PFSK-1 (cell line): ENCODE data around the gene SLC7A7.

Source experiments
- FOXP2 ChIP-seq: optimal IDR thresholded peaks from 2 replicates; pipeline ENCODE3; 2011; ENCODE audit warnings: borderline replicate concordance, control low read depth, inconsistent platforms; ENCODE audit not compliant: insufficient read depth; ENCODE audit errors: extremely low read length, extremely low read depth
- POLR2AphosphoS5 ChIP-seq: IDR thresholded peaks from 2 replicates; pipeline ENCODE4 v1.6.1; 2012; ENCODE audit warnings: low read depth, mild to moderate bottlenecking, control low read depth, low read length, moderate library complexity
- SIN3A ChIP-seq: IDR thresholded peaks from 2 replicates; pipeline ENCODE4 v1.6.1; 2012; ENCODE audit warnings: mild to moderate bottlenecking, low read length, moderate library complexity, borderline replicate concordance; ENCODE audit not compliant: insufficient read depth
- TAF1 ChIP-seq: IDR thresholded peaks from 2 replicates; pipeline ENCODE4 v1.6.1; 2012; ENCODE audit warnings: low read length, control low read depth, borderline replicate concordance; ENCODE audit not compliant: insufficient read depth
- TF ChIP-seq, protein P1 (sequence below), 2 experiments: IDR thresholded peaks; 2 replicates each; pipeline versions ENCODE4 v1.6.1 to v1.8.0; 2011 to 2012; ENCODE audit warnings: low read depth in 2 of 2, low read length in 2 of 2, control low read depth in 1 of 2, inconsistent platforms in 1 of 2, mild to moderate bottlenecking in 1 of 2, moderate library complexity in 1 of 2; ENCODE audit not compliant: insufficient read depth in 1 of 2

Gene SLC7A7

GRCh38 chr14:22807432-22808087 lies 7.7 kb downstream of the SLC7A7 start:
- TF ChIP-seq FOXP2 (no peak), TAF1 (no peak), POLR2AphosphoS5 (no peak), SIN3A (no peak)
- TF ChIP-seq, protein P1, sequence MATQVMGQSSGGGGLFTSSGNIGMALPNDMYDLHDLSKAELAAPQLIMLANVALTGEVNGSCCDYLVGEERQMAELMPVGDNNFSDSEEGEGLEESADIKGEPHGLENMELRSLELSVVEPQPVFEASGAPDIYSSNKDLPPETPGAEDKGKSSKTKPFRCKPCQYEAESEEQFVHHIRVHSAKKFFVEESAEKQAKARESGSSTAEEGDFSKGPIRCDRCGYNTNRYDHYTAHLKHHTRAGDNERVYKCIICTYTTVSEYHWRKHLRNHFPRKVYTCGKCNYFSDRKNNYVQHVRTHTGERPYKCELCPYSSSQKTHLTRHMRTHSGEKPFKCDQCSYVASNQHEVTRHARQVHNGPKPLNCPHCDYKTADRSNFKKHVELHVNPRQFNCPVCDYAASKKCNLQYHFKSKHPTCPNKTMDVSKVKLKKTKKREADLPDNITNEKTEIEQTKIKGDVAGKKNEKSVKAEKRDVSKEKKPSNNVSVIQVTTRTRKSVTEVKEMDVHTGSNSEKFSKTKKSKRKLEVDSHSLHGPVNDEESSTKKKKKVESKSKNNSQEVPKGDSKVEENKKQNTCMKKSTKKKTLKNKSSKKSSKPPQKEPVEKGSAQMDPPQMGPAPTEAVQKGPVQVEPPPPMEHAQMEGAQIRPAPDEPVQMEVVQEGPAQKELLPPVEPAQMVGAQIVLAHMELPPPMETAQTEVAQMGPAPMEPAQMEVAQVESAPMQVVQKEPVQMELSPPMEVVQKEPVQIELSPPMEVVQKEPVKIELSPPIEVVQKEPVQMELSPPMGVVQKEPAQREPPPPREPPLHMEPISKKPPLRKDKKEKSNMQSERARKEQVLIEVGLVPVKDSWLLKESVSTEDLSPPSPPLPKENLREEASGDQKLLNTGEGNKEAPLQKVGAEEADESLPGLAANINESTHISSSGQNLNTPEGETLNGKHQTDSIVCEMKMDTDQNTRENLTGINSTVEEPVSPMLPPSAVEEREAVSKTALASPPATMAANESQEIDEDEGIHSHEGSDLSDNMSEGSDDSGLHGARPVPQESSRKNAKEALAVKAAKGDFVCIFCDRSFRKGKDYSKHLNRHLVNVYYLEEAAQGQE (IDR thresholded peaks at IDR 0.05; ENCODE audit: insufficient read depth in 1 of 2, low read depth in 2 of 2, low read length in 2 of 2), result no peak

DNA sequence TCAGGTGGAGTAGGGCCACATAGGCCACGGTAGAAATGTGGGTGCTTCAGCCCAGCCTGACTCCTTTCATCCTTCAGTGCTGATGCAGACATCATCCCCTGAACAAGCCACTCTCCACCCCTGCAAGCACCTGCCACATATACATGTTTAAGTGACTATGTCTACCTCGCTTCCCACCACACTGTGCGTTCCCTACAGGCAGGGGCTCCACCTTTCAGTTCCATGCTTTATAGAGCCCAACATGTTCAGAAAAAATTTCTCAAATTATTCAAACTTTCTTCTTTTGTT lies 11.6 kb downstream of the SLC7A7 start:
- TF ChIP-seq FOXP2 (no peak), POLR2AphosphoS5 (no peak), TAF1 (no peak), SIN3A (no peak)
- TF ChIP-seq, protein P1 (IDR thresholded peaks at IDR 0.05; ENCODE audit: insufficient read depth in 1 of 2, low read depth in 2 of 2, low read length in 2 of 2), result no peak

DNA sequence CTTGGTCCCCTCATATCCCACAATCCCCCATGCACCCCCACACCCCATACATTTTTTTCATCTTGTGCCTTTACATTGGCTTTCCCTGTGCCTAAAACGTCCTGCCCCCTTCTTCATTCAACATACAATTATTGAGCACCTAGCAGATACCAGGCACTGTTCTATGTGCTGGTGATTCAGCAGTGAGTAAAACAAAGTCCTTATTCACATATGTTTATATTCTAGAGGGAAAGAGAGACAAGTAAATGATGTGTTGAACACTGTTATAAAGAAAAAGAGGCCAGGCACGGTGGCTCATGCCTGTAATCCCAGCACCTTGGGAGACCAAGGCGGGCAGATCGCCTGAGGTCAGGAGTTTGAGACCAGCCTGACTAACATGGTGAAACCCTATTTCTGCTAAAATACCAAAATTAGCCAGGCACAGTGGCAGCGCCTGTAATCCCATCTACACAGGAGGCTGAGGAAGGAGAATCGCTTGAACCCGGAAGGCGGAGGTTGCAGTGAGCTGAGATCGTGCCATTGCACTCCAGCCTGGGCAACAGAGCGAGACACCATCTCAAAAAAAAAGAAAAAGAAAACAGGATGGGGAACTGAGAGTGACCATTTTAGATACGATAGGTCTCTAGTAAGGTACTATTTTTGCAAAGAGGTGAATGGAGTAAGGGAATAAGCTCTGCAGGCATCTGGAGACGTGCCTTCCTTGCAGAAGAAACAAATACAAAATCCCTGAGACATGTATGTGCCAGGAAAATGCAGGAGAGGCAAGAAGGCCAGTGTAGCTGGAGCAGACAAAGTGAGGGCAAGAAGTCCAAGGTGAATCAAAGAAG lies 12.2 kb downstream of the SLC7A7 start:
- TF ChIP-seq TAF1, result no peak
- TF ChIP-seq, protein P1 (IDR thresholded peaks at IDR 0.05; ENCODE audit: insufficient read depth in 1 of 2, low read depth in 2 of 2, low read length in 2 of 2), result no peak
- no peak for TF ChIP-seq FOXP2
- no peak for TF ChIP-seq POLR2AphosphoS5
- no peak for TF ChIP-seq SIN3A

DNA sequence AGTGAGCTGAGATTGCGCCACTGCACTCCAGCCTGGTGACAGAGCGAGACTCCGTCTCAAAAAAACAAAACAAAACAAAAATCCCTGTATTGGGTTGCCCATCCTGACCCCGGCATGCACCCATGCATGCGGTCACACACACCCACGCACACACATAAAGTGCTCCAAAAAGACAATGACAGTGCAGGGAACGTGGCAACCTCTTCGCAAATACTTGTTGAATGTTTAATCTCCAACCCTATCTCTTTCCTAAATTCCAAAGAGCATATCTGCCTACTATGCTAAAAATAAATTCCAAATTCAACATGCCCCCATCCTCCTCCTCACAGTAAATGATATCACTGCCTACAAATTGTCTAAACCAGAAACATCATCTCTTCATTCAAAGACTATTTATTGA lies 13.5 kb downstream of the SLC7A7 start:
- TF ChIP-seq, protein P1 (IDR thresholded peaks at IDR 0.05; ENCODE audit: insufficient read depth in 1 of 2, low read depth in 2 of 2, low read length in 2 of 2), result no peak
- TF ChIP-seq SIN3A, result no peak
- TF ChIP-seq FOXP2, result no peak
- TF ChIP-seq TAF1, result no peak
- no peak for TF ChIP-seq POLR2AphosphoS5
